Measurements from ENCODE around the gene HPS5.

- TF ChIP-seq, protein P1, sequence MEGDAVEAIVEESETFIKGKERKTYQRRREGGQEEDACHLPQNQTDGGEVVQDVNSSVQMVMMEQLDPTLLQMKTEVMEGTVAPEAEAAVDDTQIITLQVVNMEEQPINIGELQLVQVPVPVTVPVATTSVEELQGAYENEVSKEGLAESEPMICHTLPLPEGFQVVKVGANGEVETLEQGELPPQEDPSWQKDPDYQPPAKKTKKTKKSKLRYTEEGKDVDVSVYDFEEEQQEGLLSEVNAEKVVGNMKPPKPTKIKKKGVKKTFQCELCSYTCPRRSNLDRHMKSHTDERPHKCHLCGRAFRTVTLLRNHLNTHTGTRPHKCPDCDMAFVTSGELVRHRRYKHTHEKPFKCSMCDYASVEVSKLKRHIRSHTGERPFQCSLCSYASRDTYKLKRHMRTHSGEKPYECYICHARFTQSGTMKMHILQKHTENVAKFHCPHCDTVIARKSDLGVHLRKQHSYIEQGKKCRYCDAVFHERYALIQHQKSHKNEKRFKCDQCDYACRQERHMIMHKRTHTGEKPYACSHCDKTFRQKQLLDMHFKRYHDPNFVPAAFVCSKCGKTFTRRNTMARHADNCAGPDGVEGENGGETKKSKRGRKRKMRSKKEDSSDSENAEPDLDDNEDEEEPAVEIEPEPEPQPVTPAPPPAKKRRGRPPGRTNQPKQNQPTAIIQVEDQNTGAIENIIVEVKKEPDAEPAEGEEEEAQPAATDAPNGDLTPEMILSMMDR (conservative IDR thresholded peaks at IDR 0.05; ENCODE audit: low read depth, low read length) = no peak
- TF ChIP-seq EZH2 (IDR thresholded peaks at IDR 0.05; ENCODE audit: borderline replicate concordance, low read depth, low read length, poor library complexity, severe bottlenecking) = no peak
These were observed 50.7 kb downstream of the HPS5 start for GRCh38 chr11:18271206-18271605.
